ENCODE data around the gene AQP3.
"Not testable (repeated sequence)": the region's sequence is repeated elsewhere in the genome, so short reads cannot be mapped to it uniquely, and the experiment has no call there.

Gene AQP3

DNA sequence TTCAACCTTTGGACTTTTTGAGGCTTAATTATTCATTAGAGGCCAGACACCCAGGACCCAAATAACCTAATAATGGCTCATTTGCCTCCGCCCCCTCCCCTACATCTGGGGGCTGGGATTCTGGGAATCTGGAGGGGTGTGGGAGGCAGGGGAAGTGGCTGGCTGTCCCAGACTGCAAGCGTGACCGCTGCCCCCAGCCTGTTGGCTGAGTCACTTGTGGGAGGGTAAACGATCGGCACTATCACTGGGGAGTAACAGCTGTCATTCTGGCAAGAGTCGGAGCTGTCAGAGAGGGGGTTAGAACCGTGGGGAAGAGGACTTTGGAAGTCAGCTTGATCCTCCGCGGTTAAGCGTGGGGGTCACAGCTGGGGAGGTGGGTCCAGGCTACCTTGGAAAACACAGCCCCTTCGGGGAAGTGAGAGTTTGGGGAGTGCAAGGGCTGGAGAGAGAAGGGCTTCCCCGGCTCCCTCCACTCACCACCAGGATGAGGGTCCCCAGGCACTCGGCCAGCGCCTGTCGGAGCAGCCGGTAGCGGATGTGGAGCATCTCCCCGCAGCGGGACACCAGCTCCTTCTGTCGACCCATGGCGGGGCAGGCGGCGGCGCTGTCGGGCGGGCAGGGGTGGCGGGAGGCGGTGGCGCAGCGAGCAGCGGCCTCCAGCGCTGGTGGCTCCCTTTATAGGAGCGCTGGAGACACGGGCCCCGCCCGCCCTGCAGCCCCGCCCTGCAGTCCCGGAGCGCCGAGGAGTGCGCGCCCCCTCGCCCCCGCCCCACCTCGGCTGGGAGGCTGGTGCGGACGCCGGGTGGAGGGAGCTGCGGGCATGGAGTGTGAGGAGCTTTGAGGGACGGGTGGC, at the start of gene AQP3:
Gene AQP3, minus strand, starts transcription at position 648 of the 853 bp plus-strand sequence. Its CDS starts 63 bp downstream, at position 585.
- peak within 1 kb of the TSS; percentile 67 for H3K4me3 ChIP-seq (ENCODE audit: low read depth, low read length)
- DNase-seq (ENCODE audit: low read depth): no peak
- TF ChIP-seq, protein P1, sequence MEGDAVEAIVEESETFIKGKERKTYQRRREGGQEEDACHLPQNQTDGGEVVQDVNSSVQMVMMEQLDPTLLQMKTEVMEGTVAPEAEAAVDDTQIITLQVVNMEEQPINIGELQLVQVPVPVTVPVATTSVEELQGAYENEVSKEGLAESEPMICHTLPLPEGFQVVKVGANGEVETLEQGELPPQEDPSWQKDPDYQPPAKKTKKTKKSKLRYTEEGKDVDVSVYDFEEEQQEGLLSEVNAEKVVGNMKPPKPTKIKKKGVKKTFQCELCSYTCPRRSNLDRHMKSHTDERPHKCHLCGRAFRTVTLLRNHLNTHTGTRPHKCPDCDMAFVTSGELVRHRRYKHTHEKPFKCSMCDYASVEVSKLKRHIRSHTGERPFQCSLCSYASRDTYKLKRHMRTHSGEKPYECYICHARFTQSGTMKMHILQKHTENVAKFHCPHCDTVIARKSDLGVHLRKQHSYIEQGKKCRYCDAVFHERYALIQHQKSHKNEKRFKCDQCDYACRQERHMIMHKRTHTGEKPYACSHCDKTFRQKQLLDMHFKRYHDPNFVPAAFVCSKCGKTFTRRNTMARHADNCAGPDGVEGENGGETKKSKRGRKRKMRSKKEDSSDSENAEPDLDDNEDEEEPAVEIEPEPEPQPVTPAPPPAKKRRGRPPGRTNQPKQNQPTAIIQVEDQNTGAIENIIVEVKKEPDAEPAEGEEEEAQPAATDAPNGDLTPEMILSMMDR (IDR thresholded peaks at IDR 0.05; ENCODE audit: control insufficient read depth, extremely low read depth, insufficient read depth): peak; percentile 61

DNA sequence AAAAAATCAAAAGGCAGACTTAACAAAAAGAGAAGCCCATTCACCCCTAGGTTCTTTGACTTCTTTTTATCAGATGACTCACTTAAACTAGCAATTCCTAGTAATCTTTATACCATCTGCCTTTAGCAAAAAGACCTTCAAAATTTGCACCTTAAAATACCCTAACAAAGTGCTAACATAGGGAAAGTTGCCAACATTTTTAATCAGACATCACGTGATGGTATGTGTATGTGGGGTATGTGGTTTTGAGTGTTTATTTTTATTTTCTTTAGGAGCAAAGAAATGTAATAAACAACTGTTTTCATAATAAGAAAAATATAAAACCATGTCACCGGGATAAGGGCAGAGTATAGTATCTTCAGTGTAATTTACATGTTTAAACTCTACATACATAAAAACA, 46.4 kb upstream of the AQP3 start:
- not testable (repeated sequence) for H3K4me3 ChIP-seq (ENCODE audit: low read depth, low read length); DNase-seq (ENCODE audit: low read depth)

- TF ChIP-seq, protein P1 (IDR thresholded peaks at IDR 0.05; ENCODE audit: control insufficient read depth, extremely low read depth, insufficient read depth): no peak
- H3K4me3 ChIP-seq (ENCODE audit: low read depth, low read length): no peak overlapping the region
- no peak for DNase-seq (ENCODE audit: low read depth)
These were observed 41.7 kb upstream of the AQP3 start for GRCh38 chr9:33489066-33489465.

DNA sequence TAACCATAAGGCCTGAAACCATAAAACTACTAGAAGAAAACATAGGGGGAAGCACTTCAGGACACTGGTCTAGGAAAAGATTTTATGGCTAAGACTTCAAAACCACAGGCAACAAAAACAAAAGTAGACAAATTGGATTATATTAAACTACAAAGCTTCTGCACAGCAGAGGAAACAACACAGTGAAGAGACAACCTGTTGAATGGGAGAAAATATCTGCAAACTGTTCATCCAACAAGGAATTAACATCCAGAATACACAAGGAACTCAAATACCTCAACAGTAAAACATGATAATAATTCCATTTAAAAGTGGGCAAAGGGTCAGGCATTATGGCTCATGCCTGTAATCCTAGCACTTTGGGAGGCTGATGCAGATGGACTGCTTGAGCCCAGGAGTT, 37.9 kb upstream of the AQP3 start:
- DNase-seq (ENCODE audit: low read depth); H3K4me3 ChIP-seq (ENCODE audit: low read depth, low read length): not testable (repeated sequence)

DNA sequence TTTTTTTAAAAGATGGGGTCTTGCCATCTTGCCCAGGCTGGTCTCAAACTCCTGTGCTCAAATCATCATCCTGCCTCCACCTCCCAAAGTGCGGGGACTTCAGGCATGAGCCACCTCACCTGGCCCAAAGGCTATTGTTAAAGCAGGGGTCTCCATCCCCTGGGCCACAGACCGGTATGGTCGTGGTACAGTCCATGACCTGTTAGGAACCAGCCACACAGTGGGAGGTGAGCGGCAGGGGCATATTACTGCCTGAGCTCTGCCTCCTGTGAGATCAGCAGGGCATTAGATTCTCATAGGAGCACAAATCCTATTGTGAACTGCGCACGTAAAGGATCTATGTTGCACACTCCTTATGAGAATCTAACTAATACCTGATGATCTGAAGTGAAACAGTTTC, 33.6 kb upstream of the AQP3 start:
- DNase-seq (ENCODE audit: low read depth): no peak
- no peak overlapping the region for H3K4me3 ChIP-seq (ENCODE audit: low read depth, low read length)
- TF ChIP-seq, protein P1 (IDR thresholded peaks at IDR 0.05; ENCODE audit: control insufficient read depth, extremely low read depth, insufficient read depth): no peak

- TF ChIP-seq, protein P1 (IDR thresholded peaks at IDR 0.05; ENCODE audit: control insufficient read depth, extremely low read depth, insufficient read depth): no peak
- no peak for DNase-seq (ENCODE audit: low read depth)
- H3K4me3 ChIP-seq (ENCODE audit: low read depth, low read length): no peak overlapping the region
These were observed 32.7 kb upstream of the AQP3 start for GRCh38 chr9:33480106-33480505.

GRCh38 chr9:33476503-33476902, 29.1 kb upstream of the AQP3 start:
- TF ChIP-seq, protein P1 (IDR thresholded peaks at IDR 0.05; ENCODE audit: control insufficient read depth, extremely low read depth, insufficient read depth): no peak
- DNase-seq (ENCODE audit: low read depth): no peak
- H3K4me3 ChIP-seq (ENCODE audit: low read depth, low read length): no peak overlapping the region

GRCh38 chr9:33475357-33475756, 28.0 kb upstream of the AQP3 start:
- H3K4me3 ChIP-seq (ENCODE audit: low read depth, low read length): no peak overlapping the region
- no peak for DNase-seq (ENCODE audit: low read depth)
- TF ChIP-seq, protein P1 (IDR thresholded peaks at IDR 0.05; ENCODE audit: control insufficient read depth, extremely low read depth, insufficient read depth): no peak
